ENCODE data around the gene TFF2.

The TFF2 gene

GRCh38 chr21:42346866-42347600 lies 3.8 kb downstream of the TFF2 start:
- no peak for DNase-seq (ENCODE audit: low spot score)

GRCh38 chr21:42346441-42346840 lies 4.4 kb downstream of the TFF2 start:
- DNase-seq (ENCODE audit: low spot score) = no peak

- no peak for DNase-seq (ENCODE audit: low spot score)
These were observed 6.2 kb downstream of the TFF2 start for GRCh38 chr21:42344631-42345030.

DNA sequence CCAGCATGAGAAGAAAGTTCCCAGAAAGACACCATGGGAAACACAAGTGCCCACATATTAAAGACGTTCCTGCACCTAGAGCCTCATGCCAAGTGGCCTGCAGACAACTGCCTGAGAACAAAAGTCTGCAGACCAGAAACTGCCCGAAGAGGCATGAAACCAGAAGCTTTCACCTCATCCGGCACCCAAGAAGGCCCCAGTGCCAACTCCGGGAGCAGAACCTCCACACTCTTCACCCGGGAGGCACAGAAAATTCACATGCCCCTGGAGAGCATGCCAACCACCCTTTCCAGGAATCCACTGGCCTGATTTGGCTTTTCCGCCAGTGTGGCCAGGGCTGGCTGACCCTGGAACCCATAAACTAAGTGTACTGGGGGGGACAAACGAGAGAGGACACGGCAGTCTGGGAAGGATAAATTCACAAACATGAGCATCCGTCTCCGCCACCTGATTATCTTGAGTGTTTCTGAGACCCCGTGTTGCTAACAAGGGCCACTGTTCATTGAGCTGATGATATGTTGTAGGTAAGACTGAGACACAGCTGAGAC lies 6.8 kb downstream of the TFF2 start:
- DNase-seq (ENCODE audit: low spot score) = no peak

DNA sequence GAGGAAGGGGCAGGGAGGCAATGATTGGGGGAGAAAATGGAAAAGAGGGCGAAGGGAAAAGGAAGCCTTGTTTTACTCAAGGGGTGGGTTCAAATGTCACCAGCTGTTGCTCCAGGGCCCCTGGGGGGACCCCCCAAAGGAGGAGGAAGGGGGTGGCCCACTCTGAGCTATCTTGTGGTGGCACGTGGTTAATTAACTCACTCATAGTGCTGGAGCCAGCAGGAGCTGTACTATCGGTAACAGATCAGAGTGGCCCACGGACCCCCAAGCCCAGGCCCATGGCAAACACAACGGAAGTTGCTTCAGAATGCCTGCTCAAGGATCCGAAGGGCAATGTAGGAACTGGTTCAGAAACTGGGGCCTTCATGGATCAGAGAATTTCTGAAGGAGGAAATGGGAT lies 7.2 kb downstream of the TFF2 start:
- no peak for DNase-seq (ENCODE audit: low spot score)

- DNase-seq (ENCODE audit: low spot score) = no peak
These were observed 7.7 kb downstream of the TFF2 start for GRCh38 chr21:42343101-42343500.

GRCh38 chr21:42341776-42342542 lies 8.8 kb downstream of the TFF2 start:
- no peak for DNase-seq (ENCODE audit: low spot score)

DNA sequence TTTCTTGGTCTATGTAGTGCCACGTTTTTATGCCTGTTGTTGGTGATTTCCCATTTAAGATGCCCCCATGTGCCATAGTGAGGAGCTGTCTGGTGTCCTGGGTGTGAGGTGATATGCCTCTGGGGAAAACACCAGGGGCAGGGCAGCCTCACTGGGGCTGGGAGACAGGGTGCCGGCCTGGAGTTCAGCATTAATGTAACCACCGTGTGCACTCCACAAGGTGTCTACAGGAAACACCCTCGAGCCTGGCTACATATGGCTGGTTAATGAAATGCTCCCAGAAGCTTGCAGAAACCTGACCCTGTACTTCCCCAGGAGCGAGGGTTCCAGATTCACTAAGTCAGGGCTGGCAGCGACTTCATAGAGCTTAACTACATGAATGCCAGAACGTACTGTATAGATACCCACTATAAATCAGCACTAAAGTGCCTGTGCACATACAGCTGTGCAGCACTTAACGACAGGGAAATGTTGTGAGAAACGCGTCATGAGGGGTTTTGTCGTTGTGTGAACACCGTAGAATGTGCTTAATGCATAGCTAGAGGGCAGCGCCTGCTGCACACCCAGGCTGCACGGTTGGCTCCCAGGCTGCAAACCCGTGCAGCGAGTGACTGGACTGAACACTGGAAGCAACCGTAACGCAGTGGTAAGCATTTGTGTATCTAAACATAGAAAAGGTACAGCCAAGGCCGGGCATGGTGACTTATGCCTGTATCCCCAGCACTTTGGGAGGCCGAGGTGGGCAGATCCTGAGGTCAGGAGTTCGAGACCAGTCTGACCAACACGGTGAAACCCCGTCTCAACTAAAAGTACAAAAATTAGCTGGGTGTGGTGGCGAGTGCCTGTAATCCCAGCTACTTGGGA lies 10.4 kb downstream of the TFF2 start:
- DNase-seq (ENCODE audit: low spot score) = no peak

DNA sequence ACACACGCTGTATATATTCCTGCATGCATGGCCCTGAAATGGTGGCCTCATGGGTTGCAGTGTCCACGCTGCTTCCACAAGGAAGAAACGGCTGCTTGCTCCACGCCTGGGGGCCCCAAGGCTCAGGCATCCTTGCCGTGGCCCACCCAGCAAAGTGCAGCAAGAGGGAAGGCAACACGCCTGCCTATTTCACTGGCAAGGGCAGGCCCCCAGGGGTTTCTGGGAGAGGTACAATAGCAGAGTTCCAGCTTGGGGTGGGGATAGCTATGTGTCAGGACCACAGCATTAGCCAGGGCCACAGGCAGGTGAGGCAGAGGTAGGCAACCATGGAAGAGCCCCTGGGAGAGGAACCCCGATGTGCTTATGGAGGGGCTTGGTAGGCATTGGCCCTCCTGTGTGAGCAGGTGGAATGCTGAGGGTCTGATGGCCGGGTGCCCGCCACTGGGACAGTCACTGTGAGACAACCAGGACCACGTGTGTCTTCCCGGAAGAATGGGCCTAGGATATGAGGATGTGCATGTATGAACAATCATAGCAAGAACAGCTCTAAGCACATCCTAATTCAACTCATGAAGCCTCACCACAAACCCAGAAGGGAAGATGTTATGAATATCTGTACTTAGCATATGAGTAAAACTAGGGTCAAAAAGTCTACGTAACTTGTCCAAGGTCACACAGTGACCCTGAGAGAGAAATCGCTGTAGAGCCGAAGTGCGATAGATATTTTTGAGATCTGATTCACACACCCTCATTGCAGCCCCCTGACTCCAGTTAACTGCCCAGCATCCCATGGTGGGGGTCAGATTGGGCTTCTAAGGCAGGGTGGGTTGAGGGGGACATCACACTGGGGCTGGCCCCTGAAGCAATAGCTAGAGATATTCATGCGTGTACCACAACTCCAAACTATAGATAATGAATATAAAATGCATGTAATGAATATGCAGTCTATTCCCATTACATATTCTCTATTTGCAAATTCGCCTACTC lies 11.8 kb downstream of the TFF2 start:
- DNase-seq (ENCODE audit: low spot score) = no peak

- peak; percentile 42 for DNase-seq (ENCODE audit: low spot score)
These were observed 12.7 kb downstream of the TFF2 start for GRCh38 chr21:42337830-42338728.

- DNase-seq (ENCODE audit: low spot score) = no peak
These were observed 13.5 kb downstream of the TFF2 start for GRCh38 chr21:42337276-42337675.

DNA sequence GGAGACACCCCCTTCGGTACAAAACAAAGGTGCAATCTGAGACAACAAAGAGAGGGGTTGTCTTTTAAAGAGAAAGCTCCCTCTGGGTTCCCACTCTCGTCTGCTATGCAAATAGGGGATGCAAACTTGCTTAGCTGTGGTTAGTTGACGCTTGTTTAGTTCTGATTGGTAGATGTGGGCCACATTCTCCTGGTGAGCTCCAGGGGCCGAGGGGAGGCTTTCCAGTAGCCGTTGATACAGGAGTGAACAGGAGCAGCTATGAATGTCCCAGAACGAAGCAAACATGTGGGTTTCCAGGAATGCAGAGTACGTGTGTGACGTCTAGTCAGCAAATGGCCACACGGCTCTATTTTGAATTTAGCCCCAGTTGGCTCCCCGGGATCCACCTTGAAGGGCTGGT lies 14.7 kb downstream of the TFF2 start:
- DNase-seq (ENCODE audit: low spot score) = no peak

DNA sequence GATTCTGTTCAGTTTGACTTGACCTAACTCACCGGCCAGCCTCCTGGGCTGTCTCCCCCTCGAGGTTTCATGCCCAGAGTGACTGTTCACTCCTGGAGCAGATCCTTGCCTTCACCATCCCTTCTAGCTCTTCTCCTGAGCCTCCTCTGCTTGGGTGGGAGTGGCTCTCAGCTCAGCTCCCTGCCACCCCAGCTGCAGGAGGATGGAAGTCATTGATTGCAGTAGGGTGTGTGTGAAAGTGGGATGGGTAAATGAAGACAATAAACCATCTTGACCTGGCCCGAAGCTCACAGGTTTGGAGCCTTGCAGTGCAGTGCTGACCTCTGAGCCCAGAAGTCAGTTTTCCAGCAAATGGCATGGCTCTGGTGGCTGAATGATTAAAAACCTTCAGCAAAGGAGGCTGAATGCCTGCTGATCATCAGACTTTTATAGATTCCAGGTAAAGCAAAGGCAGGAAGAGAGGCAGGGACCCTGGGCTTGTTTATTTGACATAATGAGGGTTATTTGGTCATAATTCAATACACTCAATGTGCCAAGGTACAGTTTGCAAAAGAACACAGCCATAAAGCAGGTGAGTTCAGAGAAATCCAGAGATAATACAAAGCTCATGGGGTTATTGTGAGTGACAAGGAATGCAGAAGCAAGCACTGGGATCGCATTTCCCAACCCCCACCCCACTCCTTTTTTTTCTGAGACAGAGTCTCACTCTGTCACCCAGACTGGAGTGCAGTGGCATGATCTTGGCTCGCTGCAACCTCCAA lies 18.1 kb downstream of the TFF2 start:
- DNase-seq (ENCODE audit: low spot score) = no peak

DNA sequence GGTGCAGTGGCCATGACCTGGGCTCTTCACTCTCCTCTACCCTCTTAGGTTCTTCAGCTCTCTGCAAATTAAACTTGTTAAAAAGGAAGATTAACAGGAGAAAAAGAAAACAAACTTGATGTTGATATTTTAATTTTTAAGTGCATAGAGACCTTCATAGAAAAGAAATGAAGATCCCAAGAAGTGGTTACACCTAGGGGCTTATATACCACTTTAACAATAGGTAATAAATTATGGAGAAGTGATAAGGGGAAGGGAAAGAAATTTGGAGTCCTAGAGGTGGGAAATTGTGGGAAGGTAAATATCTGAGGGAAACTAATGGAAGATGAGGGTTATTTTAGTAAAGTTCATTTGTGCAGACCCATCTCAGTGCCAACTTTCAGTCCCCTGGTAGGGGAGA lies 19.1 kb downstream of the TFF2 start:
- DNase-seq (ENCODE audit: low spot score) = no peak

GRCh38 chr21:42330380-42331371 lies 20.1 kb downstream of the TFF2 start:
- no peak for DNase-seq (ENCODE audit: low spot score)

DNA sequence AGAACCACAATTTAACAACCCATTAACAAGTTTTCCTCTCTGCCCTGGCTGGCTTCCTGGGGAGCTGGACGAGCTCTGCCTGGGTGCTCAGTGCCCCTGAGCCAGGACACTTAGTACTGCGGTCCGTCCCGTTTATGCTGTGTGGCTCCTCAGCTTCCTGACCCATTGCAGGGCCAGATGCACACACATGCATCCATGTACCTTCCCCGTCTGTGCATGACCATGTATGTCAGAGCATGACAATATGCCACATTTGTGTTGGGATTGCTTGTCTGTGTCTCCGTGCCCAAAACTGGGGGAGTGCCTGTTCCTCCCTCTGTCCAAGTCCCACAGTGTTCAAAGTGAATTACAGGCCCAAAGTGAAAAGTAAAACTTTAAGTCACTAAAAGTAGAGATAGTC lies 25.9 kb downstream of the TFF2 start:
- no peak for DNase-seq (ENCODE audit: low spot score)

DNA sequence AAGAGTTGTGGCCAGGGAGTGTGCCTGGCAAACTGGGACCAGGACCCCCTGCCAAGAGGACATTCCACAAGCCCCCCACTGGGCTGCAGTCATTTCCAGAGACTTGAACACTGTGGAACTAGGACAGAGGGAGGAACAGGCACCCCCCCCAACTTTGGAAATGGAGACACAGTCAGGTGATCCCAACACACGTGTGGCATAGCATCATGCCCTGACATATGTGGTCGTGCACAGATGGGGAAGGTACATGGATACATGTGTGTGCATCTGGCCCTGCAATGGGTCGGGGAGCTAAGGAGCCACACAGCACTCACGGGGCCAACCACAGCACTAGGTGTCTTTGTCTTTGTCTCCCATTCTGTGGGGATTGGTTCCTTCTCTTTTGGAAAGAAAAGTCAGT lies 28.9 kb downstream of the TFF2 start:
- no peak for DNase-seq (ENCODE audit: low spot score)

DNA sequence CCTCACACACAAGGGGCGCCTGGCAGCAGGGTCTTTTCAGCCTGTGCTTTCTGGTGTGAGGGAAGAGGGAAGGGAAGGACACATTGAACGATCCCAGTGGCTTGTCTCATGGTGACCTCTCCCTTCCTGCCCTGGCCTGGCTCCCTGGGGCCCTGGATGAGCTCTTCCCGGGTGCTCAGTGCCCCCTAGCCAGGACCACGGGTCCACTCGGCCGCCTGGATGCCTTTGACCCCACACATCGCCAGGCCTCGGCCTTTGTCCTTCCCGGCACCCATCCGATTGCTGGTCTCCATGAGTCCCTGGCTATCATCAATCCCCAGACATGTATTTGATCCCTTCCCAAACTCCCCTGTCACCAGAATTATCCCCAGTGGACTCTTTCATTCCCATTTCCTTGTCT lies 29.6 kb downstream of the TFF2 start:
- DNase-seq (ENCODE audit: low spot score) = no peak

All from putamen (tissue), 1 donor.